Gastrocnemius medialis (tissue), 4 donors: ENCODE measurements around the gene PTPRT. TPM values are rescaled to one million over a fixed set of nuclear protein-coding genes. Genes with fewer than 3 reads are reported as not detected.

Source experiments
- ATAC-seq, 2 donors: fragments of 150-250 bp; one replicate each; pipeline ENCODE4 v1.9.1; 2016
- DNase-seq, 2 donors: peaks; one replicate each; pipeline ENCODE4 v3.0.0-alpha.2; 2019
- H3K27ac ChIP-seq, 4 donors: fragments of 200-600 bp; sonication (generic); 1 replicate in 1 of 4; 2 replicates in 3 of 4; pipeline ENCODE4 v1.5.1; 2016 to 2018; ENCODE audit warnings: mild to moderate bottlenecking in 2 of 4, moderate library complexity in 1 of 4
- H3K27me3 ChIP-seq, 3 donors: fragments of 200-600 bp; sonication (generic) in 2 of 3; 1 replicate in 1 of 3; 2 replicates in 2 of 3; pipeline versions ENCODE4 v1.5.1 to v1.6.0; 2016 to 2019; ENCODE audit warnings: mild to moderate bottlenecking in 1 of 3, moderate library complexity in 1 of 3
- H3K36me3 ChIP-seq, 2 donors: fragments of 200-600 bp; sonication (generic) in 1 of 2; one replicate each; pipeline ENCODE4 v1.5.1; 2017 to 2018
- H3K4me1 ChIP-seq, 2 donors: fragments of 200-600 bp; sonication (generic) in 1 of 2; one replicate each; pipeline ENCODE4 v1.5.1; 2016 to 2017; ENCODE audit warnings: mild to moderate bottlenecking in 2 of 2
- H3K4me3 ChIP-seq, 4 donors: fragments of 200-600 bp; sonication (generic) in 3 of 4; 1 replicate in 1 of 4; 2 replicates in 3 of 4; pipeline ENCODE4 v1.5.1; 2016 to 2019; ENCODE audit warnings: mild to moderate bottlenecking in 2 of 4
- H3K9me3 ChIP-seq, 3 donors: fragments of 200-600 bp; sonication (generic) in 2 of 3; 1 replicate in 1 of 3; 2 replicates in 2 of 3; pipeline ENCODE4 v1.5.1; 2016 to 2019
- CTCF ChIP-seq, 5 experiments: fragments of 450-650 bp in 3 of 5; fragments of 200-600 bp in 2 of 5; sonication (generic) in 2 of 5; IDR thresholded peaks in 4 of 5; conservative IDR thresholded peaks in 1 of 5; 1 replicate in 4 of 5; 2 replicates in 1 of 5; pipeline ENCODE4 v1.5.1; 2016 to 2019; ENCODE audit warnings: antibody characterized with exemption in 5 of 5, mild to moderate bottlenecking in 3 of 5, moderate library complexity in 3 of 5
- POLR2A ChIP-seq, 2 donors: fragments of 450-650 bp; IDR thresholded peaks; one replicate each; pipeline ENCODE4 v1.6.1; 2017; ENCODE audit warnings: antibody characterized with exemption in 2 of 2, mild to moderate bottlenecking in 2 of 2, moderate library complexity in 2 of 2
- in situ Hi-C, 4 donors: fragments of 200-750 bp; cut with MboI; loops; one replicate each; pipeline versions ENCODE4 v1.15.0 to v1.8.0; 2017; ENCODE audit warnings: low sequenced_read_pairs in 4 of 4
- intact Hi-C: fragments of 100-400 bp; cut with DNase I; formaldehyde crosslinking; loops from one replicate; pipeline ENCODE4 v1.15.1; 2023; ENCODE audit warnings: low total_unique reads
- total RNA-seq, 4 donors: library from RNA; depleted of rRNA; stranded (reverse); fragments of >200 nt; gene quantifications; one replicate each; pipeline versions ENCODE4 v1.1.0 to v1.2.3, GENCODE V29; 2016

The PTPRT gene
- total RNA-seq, 4 donors from 2014 or later, result not detected

GRCh38 chr20:43043887-43044286 is 145.8 kb downstream of the PTPRT start:
- intact Hi-C loops, result no loop called here
- no peaks in the 10 kb centered on the region for H3K36me3 ChIP-seq

GRCh38 chr20:43040427-43040826 is 149.3 kb downstream of the PTPRT start:
- TF ChIP-seq CTCF (IDR thresholded peaks at IDR 0.05 in 4 of 5, conservative IDR thresholded peaks at IDR 0.05 in 1 of 5) (no peak), POLR2A (IDR thresholded peaks at IDR 0.05) (no peak)
- ATAC-seq, result no peak

More at GRCh38 chr20:43043887-43044286, 145.8 kb downstream of the PTPRT start:
- DNase-seq (no peak), ATAC-seq (no peak)
- no peak for TF ChIP-seq CTCF (IDR thresholded peaks at IDR 0.05 in 4 of 5, conservative IDR thresholded peaks at IDR 0.05 in 1 of 5)
- no peak for TF ChIP-seq POLR2A (IDR thresholded peaks at IDR 0.05)
- H3K4me3 ChIP-seq, result no peak overlapping the region
- H3K4me1 ChIP-seq, result no peaks in the 10 kb centered on the region
- in situ Hi-C loops, result no loop called here
- H3K27me3 ChIP-seq, result no peaks in the 10 kb centered on the region
- H3K9me3 ChIP-seq, result no peaks in the 10 kb centered on the region
- H3K27ac ChIP-seq, result no peak overlapping the region

GRCh38 chr20:43037605-43038309 is 151.9 kb downstream of the PTPRT start:
- Histone ChIP-seq H3K9me3 (no peaks in the 10 kb centered on the region), H3K27me3 (no peaks in the 10 kb centered on the region), H3K36me3 (no peaks in the 10 kb centered on the region), H3K4me3 (no peak overlapping the region), H3K27ac (no peak overlapping the region), H3K4me1 (no peaks in the 10 kb centered on the region)
- TF ChIP-seq CTCF (IDR thresholded peaks at IDR 0.05 in 4 of 5, conservative IDR thresholded peaks at IDR 0.05 in 1 of 5), result no peak
- TF ChIP-seq POLR2A (IDR thresholded peaks at IDR 0.05), result no peak
- DNase-seq (no peak), ATAC-seq (no peak)
- in situ Hi-C loops (no loop called here), intact Hi-C loops (no loop called here)

More at GRCh38 chr20:43040427-43040826, 149.3 kb downstream of the PTPRT start:
- H3K27ac ChIP-seq, result no peak overlapping the region
- no peaks in the 10 kb centered on the region for H3K36me3 ChIP-seq
- no peak overlapping the region for H3K4me3 ChIP-seq
- no peak for DNase-seq
- intact Hi-C loops (no loop called here), in situ Hi-C loops (no loop called here)
- H3K9me3 ChIP-seq, result no peaks in the 10 kb centered on the region
- H3K4me1 ChIP-seq, result no peaks in the 10 kb centered on the region
- H3K27me3 ChIP-seq, result no peaks in the 10 kb centered on the region

GRCh38 chr20:43034981-43035724 is 154.6 kb downstream of the PTPRT start:
- Histone ChIP-seq H3K27me3 (no peaks in the 10 kb centered on the region), H3K4me3 (no peak overlapping the region), H3K27ac (no peak overlapping the region), H3K4me1 (no peaks in the 10 kb centered on the region), H3K9me3 (no peaks in the 10 kb centered on the region), H3K36me3 (no peaks in the 10 kb centered on the region)
- in situ Hi-C loops, result no loop called here
- ATAC-seq, result no peak
- intact Hi-C loops, result no loop called here
- TF ChIP-seq CTCF (IDR thresholded peaks at IDR 0.05 in 4 of 5, conservative IDR thresholded peaks at IDR 0.05 in 1 of 5) (no peak), POLR2A (IDR thresholded peaks at IDR 0.05) (no peak)
- no peak for DNase-seq
